IMR-90 (cell line): ENCODE measurements around the gene KLHL29. TPM values are rescaled to one million over a fixed set of nuclear protein-coding genes. Genes with fewer than 3 reads are reported as not detected.

Experiments used
- ATAC-seq: fragments of 200-7000 bp; cut with Tn5 transposase; 2 replicates; pipeline ENCODE4 v1.9.1; 2020; ENCODE audit warnings: low read depth, mild to moderate bottlenecking, moderate library complexity
- BruUV-seq: library from RNA; stranded (reverse); fragments of 400-500 nt; replicated peaks from 2 replicates; lab custom pipeline; 2021; lab: Mats Ljungman, UMichigan
- CTCF ChIA-PET: fragments of 300-600 bp; formaldehyde crosslinking; extraction: SDS; loops from one replicate; lab custom pipeline; 2021; ENCODE audit warnings: antibody characterized with exemption; lab: Yijun Ruan, JAX
- POLR2A ChIA-PET: fragments of 300-600 bp; sonication (Branson Sonifier 250); formaldehyde crosslinking; loops from one replicate; lab custom pipeline; 2022; ENCODE audit warnings: antibody characterized with exemption; ENCODE audit not compliant: unreplicated experiment; lab: Charles Lee
- DNase-seq: peaks from one replicate; pipeline ENCODE4 v3.0.0; 2013
- H2AFZ ChIP-seq: replicated peaks from 2 replicates; pipeline ENCODE3; 2013; ENCODE audit warnings: low read length, mild to moderate bottlenecking; ENCODE audit not compliant: poor library complexity
- H2AK5ac ChIP-seq: 2 replicates; pipeline ENCODE4 v1.6.1; 2013; ENCODE audit warnings: low read depth, low read length, inconsistent platforms
- H2AK9ac ChIP-seq: replicated peaks from 2 replicates; pipeline ENCODE3; 2013; ENCODE audit warnings: mild to moderate bottlenecking, low read depth, low read length, moderate library complexity; ENCODE audit not compliant: poor library complexity
- H2BK120ac ChIP-seq: 2 replicates; pipeline ENCODE4 v1.6.1; 2013; ENCODE audit warnings: low read depth, low read length, inconsistent platforms
- H2BK15ac ChIP-seq: 3 replicates; pipeline ENCODE4 v1.6.1; 2013; ENCODE audit warnings: low read depth, low read length, inconsistent platforms
- H2BK20ac ChIP-seq: 2 replicates; pipeline ENCODE4 v1.6.1; 2013; ENCODE audit warnings: low read depth, mild to moderate bottlenecking, inconsistent platforms, low read length, moderate library complexity
- H2BK5ac ChIP-seq: 2 replicates; pipeline ENCODE4 v1.6.1; 2013; ENCODE audit warnings: mild to moderate bottlenecking, low read depth, low read length, inconsistent platforms; ENCODE audit not compliant: poor library complexity, severe bottlenecking
- H3K14ac ChIP-seq: replicated peaks from 2 replicates; pipeline ENCODE4 v1.6.1; 2013; ENCODE audit warnings: low read depth, low read length, inconsistent platforms
- H3K18ac ChIP-seq: 2 replicates; pipeline ENCODE4 v1.6.1; 2013; ENCODE audit warnings: low read depth, low read length, control low read depth
- H3K23ac ChIP-seq: 2 replicates; pipeline ENCODE4 v1.6.1; 2013; ENCODE audit warnings: low read depth, low read length, inconsistent platforms
- H3K27ac ChIP-seq: 2 replicates; pipeline ENCODE4 v1.5.1; 2013; ENCODE audit warnings: mild to moderate bottlenecking, control low read depth, low read length; ENCODE audit not compliant: insufficient read depth
- H3K27me3 ChIP-seq: 2 replicates; pipeline ENCODE4 v1.6.1; 2013; ENCODE audit warnings: low read length; ENCODE audit not compliant: control insufficient read depth, insufficient read depth
- H3K36me3 ChIP-seq: 2 replicates; pipeline ENCODE4 v1.6.1; 2013; ENCODE audit warnings: low read length, mixed read lengths; ENCODE audit not compliant: control insufficient read depth, insufficient read depth
- H3K4ac ChIP-seq: 2 replicates; pipeline ENCODE4 v1.6.1; 2013; ENCODE audit warnings: low read depth, low read length, inconsistent platforms
- H3K4me1 ChIP-seq: 2 replicates; pipeline ENCODE4 v1.6.1; 2013; ENCODE audit warnings: low read length, mixed read lengths; ENCODE audit not compliant: control insufficient read depth, insufficient read depth
- H3K4me2 ChIP-seq: 2 replicates; pipeline ENCODE4 v1.6.1; 2013; ENCODE audit warnings: low read depth, mild to moderate bottlenecking, control low read depth, low read length, moderate library complexity
- H3K4me3 ChIP-seq: 2 replicates; pipeline ENCODE4 v1.5.1; 2013; ENCODE audit warnings: low read depth, mild to moderate bottlenecking, control low read depth, low read length, moderate library complexity; ENCODE audit not compliant: insufficient read depth
- H3K56ac ChIP-seq: 2 replicates; pipeline ENCODE4 v1.6.1; 2013; ENCODE audit warnings: low read length, inconsistent platforms; ENCODE audit not compliant: insufficient read depth; ENCODE audit errors: extremely low read depth
- H3K79me1 ChIP-seq, 2 experiments: 2 replicates each; pipeline ENCODE4 v1.6.1; 2013; ENCODE audit warnings: low read length in 2 of 2, inconsistent platforms in 1 of 2, low read depth in 1 of 2
- H3K9ac ChIP-seq: 2 replicates; pipeline ENCODE4 v1.6.1; 2013; ENCODE audit warnings: low read depth, low read length, control low read depth
- H3K9me1 ChIP-seq: 2 replicates; pipeline ENCODE4 v1.6.1; 2013; ENCODE audit warnings: low read length, inconsistent platforms; ENCODE audit not compliant: insufficient read depth
- H3K9me3 ChIP-seq: 2 replicates; pipeline ENCODE4 v1.6.1; 2013; ENCODE audit warnings: low read length; ENCODE audit not compliant: control insufficient read depth, insufficient read depth
- H4K20me1 ChIP-seq: 2 replicates; pipeline ENCODE4 v1.6.1; 2013; ENCODE audit warnings: low read length, inconsistent platforms; ENCODE audit not compliant: insufficient read depth
- H4K5ac ChIP-seq: 2 replicates; pipeline ENCODE4 v1.6.1; 2013; ENCODE audit warnings: mild to moderate bottlenecking, low read depth, low read length, control low read depth
- H4K8ac ChIP-seq, 2 experiments: 2 replicates each; pipeline ENCODE4 v1.6.1; 2013; ENCODE audit warnings: low read depth in 2 of 2, low read length in 2 of 2, control low read depth in 1 of 2, inconsistent platforms in 1 of 2
- H4K91ac ChIP-seq: 2 replicates; pipeline ENCODE4 v1.6.1; 2013; ENCODE audit warnings: low read depth, low read length, inconsistent platforms; ENCODE audit not compliant: insufficient read depth
- BHLHE40 ChIP-seq: fragments of 150-350 bp; IDR thresholded peaks from 2 replicates; pipeline ENCODE4 v1.6.1; 2016; ENCODE audit warnings: mild to moderate bottlenecking, low read depth, low read length
- CEBPB ChIP-seq: IDR thresholded peaks from 2 replicates; pipeline ENCODE4 v1.6.1; 2012; ENCODE audit warnings: low read depth, low read length, improper control_type of control experiment
- CHD1 ChIP-seq: IDR thresholded peaks from 2 replicates; pipeline ENCODE4 v1.6.1; 2012; ENCODE audit warnings: low read depth, low read length, improper control_type of control experiment
- FOS ChIP-seq: fragments of 150-350 bp; IDR thresholded peaks from 2 replicates; pipeline ENCODE4 v1.6.1; 2016; ENCODE audit warnings: low read depth, low read length
- MAFK ChIP-seq: IDR thresholded peaks from 2 replicates; pipeline ENCODE4 v1.6.1; 2012; ENCODE audit warnings: low read depth, low read length, improper control_type of control experiment
- MAZ ChIP-seq: IDR thresholded peaks from 2 replicates; pipeline ENCODE4 v1.6.1; 2012; ENCODE audit warnings: low read depth, mild to moderate bottlenecking, low read length, improper control_type of control experiment, moderate library complexity, borderline replicate concordance
- MXI1 ChIP-seq: IDR thresholded peaks from 2 replicates; pipeline ENCODE4 v1.6.1; 2012; ENCODE audit warnings: low read depth, mild to moderate bottlenecking, low read length, moderate library complexity, borderline replicate concordance
- NFE2L2 ChIP-seq: fragments of 150-350 bp; IDR thresholded peaks from 2 replicates; pipeline ENCODE4 v1.6.1; 2016; ENCODE audit warnings: low read depth, mild to moderate bottlenecking, low read length
- POLR2A ChIP-seq: IDR thresholded peaks from 2 replicates; pipeline ENCODE4 v1.6.1; 2012; ENCODE audit warnings: mild to moderate bottlenecking, low read depth, low read length
- RAD21 ChIP-seq: IDR thresholded peaks from 2 replicates; pipeline ENCODE4 v1.6.1; 2012; ENCODE audit warnings: low read length, improper control_type of control experiment
- RCOR1 ChIP-seq: IDR thresholded peaks from 2 replicates; pipeline ENCODE4 v1.6.1; 2012; ENCODE audit warnings: mild to moderate bottlenecking, low read length, improper control_type of control experiment; ENCODE audit not compliant: insufficient replicate concordance
- RFX5 ChIP-seq: IDR thresholded peaks from 2 replicates; pipeline ENCODE4 v1.8.0; 2012; ENCODE audit warnings: low read depth, mild to moderate bottlenecking, low read length, moderate library complexity
- SMC3 ChIP-seq: fragments of 150-350 bp; IDR thresholded peaks from 2 replicates; pipeline ENCODE4 v1.6.1; 2016; ENCODE audit warnings: low read depth, mild to moderate bottlenecking, antibody characterized with exemption, low read length, moderate library complexity
- WGBS, 2 experiments: methylation state at CpG; one replicate each; pipeline versions ENCODE4 v1.1.5 to v1.1.7; 2013; ENCODE audit warnings: missing lambda C conversion rate in 2 of 2; ENCODE audit not compliant: insufficient read length in 1 of 2; ENCODE audit errors: extremely low coverage in 2 of 2; 5-methylcytosine and 5-hydroxymethylcytosine counted together
- dilution Hi-C: fragments of 300-500 bp; cut with HindIII; formaldehyde crosslinking; loops from one replicate; pipeline ENCODE4 v1.14.3; 2018; ENCODE audit warnings: low sequenced_read_pairs; ENCODE audit not compliant: unreplicated experiment
- in situ Hi-C: fragments of 300-500 bp; cut with MboI; formaldehyde crosslinking; loops from 3 replicates; pipeline ENCODE4 v1.14.3; 2019; ENCODE audit warnings: low sequenced_read_pairs, inconsistent platforms, mixed read lengths
- intact Hi-C: fragments of 100-400 bp; cut with micrococcal nuclease; formaldehyde crosslinking; loops from 2 replicates; pipeline ENCODE4 v1.10.0; 2022
- polyA plus RNA-seq, 3 experiments: library from polyadenylated mRNA; depleted of rRNA; stranded (reverse); fragments of >200 nt; gene quantifications; 2 replicates each; pipeline ENCODE4 v1.2.3, GENCODE V29; 2012; ENCODE audit warnings: low replicate concordance in 1 of 3
- total RNA-seq: library from RNA; depleted of rRNA; stranded (reverse); fragments of >200 nt; gene quantifications from 2 replicates; pipeline ENCODE4 v1.2.3, GENCODE V29; 2012
- TF ChIP-seq, protein P1 (sequence below): fragments of 150-350 bp; IDR thresholded peaks from 2 replicates; pipeline ENCODE4 v1.6.1; 2016; ENCODE audit warnings: low read depth, mild to moderate bottlenecking, low read length, moderate library complexity, borderline replicate concordance
- TF ChIP-seq, protein P2 (sequence below): conservative IDR thresholded peaks from 2 replicates; pipeline ENCODE4 v1.5.1; 2012; ENCODE audit warnings: mild to moderate bottlenecking, low read depth, low read length, improper control_type of control experiment
- TF ChIP-seq, protein P3 (sequence below): fragments of 150-350 bp; IDR thresholded peaks from 2 replicates; pipeline ENCODE4 v1.6.1; 2017; ENCODE audit warnings: mild to moderate bottlenecking, antibody characterized with exemption, low read length, low read depth

KLHL29 gene
- total and polyA plus RNA-seq, 2 of the 4 experiments (the other 2 are of a cell fraction): 2.0 to 8.0 TPM

DNA sequence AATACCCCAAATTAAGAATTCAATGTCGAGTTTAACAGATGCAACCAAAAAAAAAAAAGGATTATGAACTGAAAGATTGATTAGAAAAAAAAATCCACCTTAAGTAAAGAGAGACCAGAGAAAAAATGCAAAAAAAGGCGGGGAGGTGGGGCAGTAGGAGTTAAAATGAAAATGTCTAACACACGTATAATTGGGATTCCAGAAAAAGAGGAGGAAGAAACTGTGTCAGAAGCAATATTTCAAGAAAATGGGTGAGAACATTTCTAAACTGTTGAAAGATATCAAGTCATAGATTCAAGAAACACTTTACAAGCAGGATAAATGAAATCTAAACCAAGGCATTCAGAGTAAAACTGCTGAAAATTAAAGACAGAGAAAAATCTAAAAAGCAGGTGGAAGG, 226.9 kb downstream of the KLHL29 start:
- no peak overlapping the region for H3K18ac ChIP-seq
- no peak overlapping the region for H2BK5ac ChIP-seq
- POLR2A ChIA-PET: no interaction called here
- no peak overlapping the region for H2BK120ac ChIP-seq
- H3K4me2 ChIP-seq: no peak overlapping the region
- H3K9me1 ChIP-seq: no peaks in the 10 kb centered on the region
- no peak overlapping the region for H3K9ac ChIP-seq
- H3K56ac ChIP-seq: no peak overlapping the region
- no peaks in the 10 kb centered on the region for H3K4me1 ChIP-seq
- no peak overlapping the region for H4K91ac ChIP-seq
- no peak overlapping the region for H2BK20ac ChIP-seq
- peaks cover 4% of the 10 kb centered on the region for H3K9me3 ChIP-seq
- no peak overlapping the region for H2AFZ ChIP-seq
- no peaks in the 10 kb centered on the region; a peak in 1 of 4 replicates for H3K79me1 ChIP-seq
- no peak overlapping the region for H3K4ac ChIP-seq
- dilution Hi-C loops: no loop called here
- H3K4me3 ChIP-seq: no peak overlapping the region
- no peak overlapping the region for H4K5ac ChIP-seq
- H4K8ac ChIP-seq: no peak overlapping the region
- TF ChIP-seq RAD21: no peak
- TF ChIP-seq, protein P1, sequence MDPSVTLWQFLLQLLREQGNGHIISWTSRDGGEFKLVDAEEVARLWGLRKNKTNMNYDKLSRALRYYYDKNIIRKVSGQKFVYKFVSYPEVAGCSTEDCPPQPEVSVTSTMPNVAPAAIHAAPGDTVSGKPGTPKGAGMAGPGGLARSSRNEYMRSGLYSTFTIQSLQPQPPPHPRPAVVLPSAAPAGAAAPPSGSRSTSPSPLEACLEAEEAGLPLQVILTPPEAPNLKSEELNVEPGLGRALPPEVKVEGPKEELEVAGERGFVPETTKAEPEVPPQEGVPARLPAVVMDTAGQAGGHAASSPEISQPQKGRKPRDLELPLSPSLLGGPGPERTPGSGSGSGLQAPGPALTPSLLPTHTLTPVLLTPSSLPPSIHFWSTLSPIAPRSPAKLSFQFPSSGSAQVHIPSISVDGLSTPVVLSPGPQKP: no peak
- no peak for TF ChIP-seq RCOR1
- TF ChIP-seq RFX5: no peak
- TF ChIP-seq POLR2A: no peak
- no peak for TF ChIP-seq MXI1
- TF ChIP-seq MAZ: no peak
- TF ChIP-seq NFE2L2: no peak
- TF ChIP-seq, protein P2, sequence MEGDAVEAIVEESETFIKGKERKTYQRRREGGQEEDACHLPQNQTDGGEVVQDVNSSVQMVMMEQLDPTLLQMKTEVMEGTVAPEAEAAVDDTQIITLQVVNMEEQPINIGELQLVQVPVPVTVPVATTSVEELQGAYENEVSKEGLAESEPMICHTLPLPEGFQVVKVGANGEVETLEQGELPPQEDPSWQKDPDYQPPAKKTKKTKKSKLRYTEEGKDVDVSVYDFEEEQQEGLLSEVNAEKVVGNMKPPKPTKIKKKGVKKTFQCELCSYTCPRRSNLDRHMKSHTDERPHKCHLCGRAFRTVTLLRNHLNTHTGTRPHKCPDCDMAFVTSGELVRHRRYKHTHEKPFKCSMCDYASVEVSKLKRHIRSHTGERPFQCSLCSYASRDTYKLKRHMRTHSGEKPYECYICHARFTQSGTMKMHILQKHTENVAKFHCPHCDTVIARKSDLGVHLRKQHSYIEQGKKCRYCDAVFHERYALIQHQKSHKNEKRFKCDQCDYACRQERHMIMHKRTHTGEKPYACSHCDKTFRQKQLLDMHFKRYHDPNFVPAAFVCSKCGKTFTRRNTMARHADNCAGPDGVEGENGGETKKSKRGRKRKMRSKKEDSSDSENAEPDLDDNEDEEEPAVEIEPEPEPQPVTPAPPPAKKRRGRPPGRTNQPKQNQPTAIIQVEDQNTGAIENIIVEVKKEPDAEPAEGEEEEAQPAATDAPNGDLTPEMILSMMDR: no peak
- TF ChIP-seq FOS: no peak
- TF ChIP-seq, protein P3, sequence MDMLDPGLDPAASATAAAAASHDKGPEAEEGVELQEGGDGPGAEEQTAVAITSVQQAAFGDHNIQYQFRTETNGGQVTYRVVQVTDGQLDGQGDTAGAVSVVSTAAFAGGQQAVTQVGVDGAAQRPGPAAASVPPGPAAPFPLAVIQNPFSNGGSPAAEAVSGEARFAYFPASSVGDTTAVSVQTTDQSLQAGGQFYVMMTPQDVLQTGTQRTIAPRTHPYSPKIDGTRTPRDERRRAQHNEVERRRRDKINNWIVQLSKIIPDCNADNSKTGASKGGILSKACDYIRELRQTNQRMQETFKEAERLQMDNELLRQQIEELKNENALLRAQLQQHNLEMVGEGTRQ: no peak
- no peak for TF ChIP-seq CEBPB
- no peak for TF ChIP-seq MAFK
- TF ChIP-seq BHLHE40: no peak
- TF ChIP-seq SMC3: no peak
- no peak for TF ChIP-seq CHD1
- ATAC-seq: no peak
- intact Hi-C loops: no loop called here
- in situ Hi-C loops: no loop called here
- H2AK9ac ChIP-seq: no peak overlapping the region
- WGBS, 2 experiments: no CpG with 5 or more reads among the region's 3 CpGs
- H2BK15ac ChIP-seq: no peak overlapping the region
- no TSS peak for BruUV-seq
- H3K27me3 ChIP-seq: no peaks in the 10 kb centered on the region
- H3K14ac ChIP-seq: no peak overlapping the region
- H4K20me1 ChIP-seq: peaks cover 5% of the 10 kb centered on the region; the same call in 1 of the 2 replicates
- H3K23ac ChIP-seq: no peak overlapping the region
- no peaks in the 10 kb centered on the region for H3K36me3 ChIP-seq
- H2AK5ac ChIP-seq: no peak overlapping the region
- no peak overlapping the region for H3K27ac ChIP-seq
- CTCF ChIA-PET: no interaction called here
- DNase-seq: no peak
